Measurements from ENCODE around the gene ZNF669.

Gene ZNF669

DNA sequence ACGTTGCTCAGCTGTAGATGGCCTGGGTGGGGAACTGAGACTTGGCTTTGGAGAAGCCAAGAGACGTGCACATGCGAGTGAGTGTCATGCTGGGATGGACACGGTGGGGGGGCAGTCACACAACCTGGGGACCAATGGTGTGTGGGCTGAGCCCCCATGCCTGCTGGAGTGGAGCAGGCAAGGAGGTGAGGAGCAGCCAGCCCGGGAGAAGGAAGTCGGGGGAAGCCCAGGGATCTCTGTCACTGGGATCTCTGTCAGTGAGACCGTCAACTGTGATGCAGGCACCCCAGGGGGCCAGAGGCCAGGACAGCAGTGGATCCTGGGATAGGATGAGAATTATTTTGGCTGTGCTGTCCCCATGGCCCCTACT is 11.0 kb upstream of the ZNF669 start (continued):
- TF ChIP-seq, protein P1, sequence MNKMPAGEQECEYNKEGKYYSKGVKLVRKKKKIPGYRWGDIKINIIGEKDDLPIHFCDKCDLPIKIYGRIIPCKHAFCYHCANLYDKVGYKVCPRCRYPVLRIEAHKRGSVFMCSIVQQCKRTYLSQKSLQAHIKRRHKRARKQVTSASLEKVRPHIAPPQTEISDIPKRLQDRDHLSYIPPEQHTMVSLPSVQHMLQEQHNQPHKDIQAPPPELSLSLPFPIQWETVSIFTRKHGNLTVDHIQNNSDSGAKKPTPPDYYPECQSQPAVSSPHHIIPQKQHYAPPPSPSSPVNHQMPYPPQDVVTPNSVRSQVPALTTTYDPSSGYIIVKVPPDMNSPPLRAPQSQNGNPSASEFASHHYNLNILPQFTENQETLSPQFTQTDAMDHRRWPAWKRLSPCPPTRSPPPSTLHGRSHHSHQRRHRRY (tag by site-specific recombination; IDR thresholded peaks at IDR 0.05): no peak
- no peak for TF ChIP-seq MEIS1 (CRISPR knock-in tag; IDR thresholded peaks at IDR 0.05; ENCODE audit: borderline replicate concordance)
- TF ChIP-seq, protein P2, sequence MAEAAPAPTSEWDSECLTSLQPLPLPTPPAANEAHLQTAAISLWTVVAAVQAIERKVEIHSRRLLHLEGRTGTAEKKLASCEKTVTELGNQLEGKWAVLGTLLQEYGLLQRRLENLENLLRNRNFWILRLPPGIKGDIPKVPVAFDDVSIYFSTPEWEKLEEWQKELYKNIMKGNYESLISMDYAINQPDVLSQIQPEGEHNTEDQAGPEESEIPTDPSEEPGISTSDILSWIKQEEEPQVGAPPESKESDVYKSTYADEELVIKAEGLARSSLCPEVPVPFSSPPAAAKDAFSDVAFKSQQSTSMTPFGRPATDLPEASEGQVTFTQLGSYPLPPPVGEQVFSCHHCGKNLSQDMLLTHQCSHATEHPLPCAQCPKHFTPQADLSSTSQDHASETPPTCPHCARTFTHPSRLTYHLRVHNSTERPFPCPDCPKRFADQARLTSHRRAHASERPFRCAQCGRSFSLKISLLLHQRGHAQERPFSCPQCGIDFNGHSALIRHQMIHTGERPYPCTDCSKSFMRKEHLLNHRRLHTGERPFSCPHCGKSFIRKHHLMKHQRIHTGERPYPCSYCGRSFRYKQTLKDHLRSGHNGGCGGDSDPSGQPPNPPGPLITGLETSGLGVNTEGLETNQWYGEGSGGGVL (tag by site-specific recombination; IDR thresholded peaks at IDR 0.05): no peak
- TF ChIP-seq, protein P3, sequence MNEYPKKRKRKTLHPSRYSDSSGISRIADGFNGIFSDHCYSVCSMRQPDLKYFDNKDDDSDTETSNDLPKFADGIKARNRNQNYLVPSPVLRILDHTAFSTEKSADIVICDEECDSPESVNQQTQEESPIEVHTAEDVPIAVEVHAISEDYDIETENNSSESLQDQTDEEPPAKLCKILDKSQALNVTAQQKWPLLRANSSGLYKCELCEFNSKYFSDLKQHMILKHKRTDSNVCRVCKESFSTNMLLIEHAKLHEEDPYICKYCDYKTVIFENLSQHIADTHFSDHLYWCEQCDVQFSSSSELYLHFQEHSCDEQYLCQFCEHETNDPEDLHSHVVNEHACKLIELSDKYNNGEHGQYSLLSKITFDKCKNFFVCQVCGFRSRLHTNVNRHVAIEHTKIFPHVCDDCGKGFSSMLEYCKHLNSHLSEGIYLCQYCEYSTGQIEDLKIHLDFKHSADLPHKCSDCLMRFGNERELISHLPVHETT (tag by site-specific recombination; IDR thresholded peaks at IDR 0.05): no peak

DNA sequence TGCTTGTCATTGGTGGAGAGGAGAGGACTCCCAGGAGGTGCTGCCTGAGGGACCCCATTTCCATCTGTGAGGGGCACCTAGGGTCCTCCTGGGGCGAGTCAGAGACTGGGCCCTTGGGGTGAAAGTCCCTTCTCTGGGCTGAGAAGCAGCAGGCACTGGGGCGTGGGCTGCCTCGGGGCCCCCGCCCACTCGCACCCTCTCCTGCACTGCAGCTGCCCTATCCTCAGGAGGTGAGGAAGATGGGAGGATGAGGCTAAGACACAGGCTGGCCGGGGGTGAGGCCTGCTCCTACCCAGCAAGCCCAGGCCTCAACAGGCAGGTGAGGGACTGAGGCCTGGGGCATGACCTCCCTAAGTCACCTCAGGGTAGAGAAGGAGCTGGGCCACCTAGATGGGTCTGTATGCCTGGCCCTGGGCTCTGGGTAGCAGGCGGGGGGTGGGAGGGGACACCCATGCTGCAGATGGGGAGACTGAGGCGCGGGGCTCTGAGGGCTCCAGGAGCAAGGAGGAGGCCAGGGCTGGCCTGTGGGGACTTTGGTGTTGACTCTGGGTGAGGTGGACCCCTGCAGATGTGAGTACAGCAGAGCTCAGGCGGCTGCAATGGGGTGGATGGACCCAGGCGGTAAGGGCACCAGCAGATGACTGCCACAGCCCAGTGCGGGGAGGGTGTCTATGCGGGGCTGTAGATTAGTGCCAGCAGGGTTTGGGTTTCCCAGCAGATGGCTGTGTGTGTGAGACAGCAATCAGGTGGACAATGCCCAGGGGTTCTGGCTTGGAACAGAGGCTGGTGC is 10.4 kb upstream of the ZNF669 start:
- POLR2A ChIA-PET: interaction anchor here (0.6 kb wide), 1 partner anchor 108 kb away, joined by 9 read pairs; no protein-coding TSS in a partner anchor
- H3K4me3 ChIP-seq (ENCODE audit: low read depth, low read length): no peak overlapping the region

More for the DNA sequence above, 10.4 kb upstream of the ZNF669 start:
- CTCF ChIA-PET: no interaction called here
- Histone ChIP-seq H3K9me3 (ENCODE audit: control insufficient read depth, insufficient read depth, low read depth, low read length) (no peaks in the 10 kb centered on the region), H3K4me1 (ENCODE audit: control insufficient read depth, insufficient read depth, low read length) (no peaks in the 10 kb centered on the region), H3K36me3 (ENCODE audit: control insufficient read depth in 2 of 2, insufficient read depth in 1 of 2, low read length in 2 of 2) (no peaks in the 10 kb centered on the region), H3K27ac (ENCODE audit: extremely low read depth, low read depth, low read length) (no peak overlapping the region)
- TF ChIP-seq, protein P4, sequence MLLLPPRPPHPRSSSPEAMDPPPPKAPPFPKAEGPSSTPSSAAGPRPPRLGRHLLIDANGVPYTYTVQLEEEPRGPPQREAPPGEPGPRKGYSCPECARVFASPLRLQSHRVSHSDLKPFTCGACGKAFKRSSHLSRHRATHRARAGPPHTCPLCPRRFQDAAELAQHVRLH (tag by site-specific recombination; IDR thresholded peaks at IDR 0.05): no peak
- no peak for TF ChIP-seq SCRT2 (tag by site-specific recombination; IDR thresholded peaks at IDR 0.05)
- TF ChIP-seq, protein P5, sequence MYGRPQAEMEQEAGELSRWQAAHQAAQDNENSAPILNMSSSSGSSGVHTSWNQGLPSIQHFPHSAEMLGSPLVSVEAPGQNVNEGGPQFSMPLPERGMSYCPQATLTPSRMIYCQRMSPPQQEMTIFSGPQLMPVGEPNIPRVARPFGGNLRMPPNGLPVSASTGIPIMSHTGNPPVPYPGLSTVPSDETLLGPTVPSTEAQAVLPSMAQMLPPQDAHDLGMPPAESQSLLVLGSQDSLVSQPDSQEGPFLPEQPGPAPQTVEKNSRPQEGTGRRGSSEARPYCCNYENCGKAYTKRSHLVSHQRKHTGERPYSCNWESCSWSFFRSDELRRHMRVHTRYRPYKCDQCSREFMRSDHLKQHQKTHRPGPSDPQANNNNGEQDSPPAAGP (tag by site-specific recombination; IDR thresholded peaks at IDR 0.05): no peak
- TF ChIP-seq GLI2 (tag by site-specific recombination; IDR thresholded peaks at IDR 0.05; ENCODE audit: borderline replicate concordance, low read depth): no peak
- TF ChIP-seq ZNF776 (tag by site-specific recombination; IDR thresholded peaks at IDR 0.05; ENCODE audit: borderline replicate concordance): no peak
- TF ChIP-seq, protein P6, sequence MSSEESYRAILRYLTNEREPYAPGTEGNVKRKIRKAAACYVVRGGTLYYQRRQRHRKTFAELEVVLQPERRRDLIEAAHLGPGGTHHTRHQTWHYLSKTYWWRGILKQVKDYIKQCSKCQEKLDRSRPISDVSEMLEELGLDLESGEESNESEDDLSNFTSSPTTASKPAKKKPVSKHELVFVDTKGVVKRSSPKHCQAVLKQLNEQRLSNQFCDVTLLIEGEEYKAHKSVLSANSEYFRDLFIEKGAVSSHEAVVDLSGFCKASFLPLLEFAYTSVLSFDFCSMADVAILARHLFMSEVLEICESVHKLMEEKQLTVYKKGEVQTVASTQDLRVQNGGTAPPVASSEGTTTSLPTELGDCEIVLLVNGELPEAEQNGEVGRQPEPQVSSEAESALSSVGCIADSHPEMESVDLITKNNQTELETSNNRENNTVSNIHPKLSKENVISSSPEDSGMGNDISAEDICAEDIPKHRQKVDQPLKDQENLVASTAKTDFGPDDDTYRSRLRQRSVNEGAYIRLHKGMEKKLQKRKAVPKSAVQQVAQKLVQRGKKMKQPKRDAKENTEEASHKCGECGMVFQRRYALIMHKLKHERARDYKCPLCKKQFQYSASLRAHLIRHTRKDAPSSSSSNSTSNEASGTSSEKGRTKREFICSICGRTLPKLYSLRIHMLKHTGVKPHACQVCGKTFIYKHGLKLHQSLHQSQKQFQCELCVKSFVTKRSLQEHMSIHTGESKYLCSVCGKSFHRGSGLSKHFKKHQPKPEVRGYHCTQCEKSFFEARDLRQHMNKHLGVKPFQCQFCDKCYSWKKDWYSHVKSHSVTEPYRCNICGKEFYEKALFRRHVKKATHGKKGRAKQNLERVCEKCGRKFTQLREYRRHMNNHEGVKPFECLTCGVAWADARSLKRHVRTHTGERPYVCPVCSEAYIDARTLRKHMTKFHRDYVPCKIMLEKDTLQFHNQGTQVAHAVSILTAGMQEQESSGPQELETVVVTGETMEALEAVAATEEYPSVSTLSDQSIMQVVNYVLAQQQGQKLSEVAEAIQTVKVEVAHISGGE (tag by site-specific recombination; conservative IDR thresholded peaks at IDR 0.05; ENCODE audit: low read depth): no peak
- TF ChIP-seq ZNF433 (tag by site-specific recombination; IDR thresholded peaks at IDR 0.05; ENCODE audit: low read depth): no peak
- TF ChIP-seq, protein P7, sequence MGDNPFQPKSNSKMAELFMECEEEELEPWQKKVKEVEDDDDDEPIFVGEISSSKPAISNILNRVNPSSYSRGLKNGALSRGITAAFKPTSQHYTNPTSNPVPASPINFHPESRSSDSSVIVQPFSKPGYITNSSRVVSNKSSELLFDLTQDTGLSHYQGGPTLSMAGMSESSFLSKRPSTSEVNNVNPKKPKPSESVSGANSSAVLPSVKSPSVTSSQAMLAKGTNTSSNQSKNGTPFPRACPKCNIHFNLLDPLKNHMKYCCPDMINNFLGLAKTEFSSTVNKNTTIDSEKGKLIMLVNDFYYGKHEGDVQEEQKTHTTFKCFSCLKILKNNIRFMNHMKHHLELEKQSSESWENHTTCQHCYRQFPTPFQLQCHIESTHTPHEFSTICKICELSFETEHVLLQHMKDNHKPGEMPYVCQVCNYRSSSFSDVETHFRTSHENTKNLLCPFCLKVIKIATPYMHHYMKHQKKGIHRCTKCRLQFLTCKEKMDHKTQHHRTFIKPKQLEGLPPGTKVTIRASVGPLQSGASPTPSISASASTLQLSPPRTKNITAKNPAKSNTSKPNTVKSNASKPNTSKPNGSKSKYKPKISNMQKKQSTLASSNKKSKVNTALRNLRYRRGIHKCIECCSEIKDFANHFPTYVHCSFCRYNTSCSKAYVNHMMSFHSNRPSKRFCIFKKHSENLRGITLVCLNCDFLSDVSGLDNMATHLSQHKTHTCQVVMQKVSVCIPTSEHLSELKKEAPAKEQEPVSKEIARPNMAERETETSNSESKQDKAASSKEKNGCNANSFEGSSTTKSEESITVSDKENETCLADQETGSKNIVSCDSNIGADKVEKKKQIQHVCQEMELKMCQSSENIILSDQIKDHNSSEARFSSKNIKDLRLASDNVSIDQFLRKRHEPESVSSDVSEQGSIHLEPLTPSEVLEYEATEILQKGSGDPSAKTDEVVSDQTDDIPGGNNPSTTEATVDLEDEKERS (tag by site-specific recombination; IDR thresholded peaks at IDR 0.05): no peak
- no peak for TF ChIP-seq ZNF707 (tag by site-specific recombination; IDR thresholded peaks at IDR 0.05)
- no peak for TF ChIP-seq ZNF302 (tag by site-specific recombination; IDR thresholded peaks at IDR 0.05; ENCODE audit: low read depth)
- no peak for TF ChIP-seq ZNF121 (tag by site-specific recombination; IDR thresholded peaks at IDR 0.05)
- TF ChIP-seq ZNF155 (tag by site-specific recombination; IDR thresholded peaks at IDR 0.05): no peak
- no peak for TF ChIP-seq ZNF132 (tag by site-specific recombination; IDR thresholded peaks at IDR 0.05; ENCODE audit: borderline replicate concordance)
